NCI-H1417 (cell line): ENCODE data around the gene RPS2.

Experiments used
- DNase-seq, 3 experiments: peaks; one replicate each; lab custom pipeline; 2025; lab: John Stamatoyannopoulos, UW

Gene RPS2

DNA sequence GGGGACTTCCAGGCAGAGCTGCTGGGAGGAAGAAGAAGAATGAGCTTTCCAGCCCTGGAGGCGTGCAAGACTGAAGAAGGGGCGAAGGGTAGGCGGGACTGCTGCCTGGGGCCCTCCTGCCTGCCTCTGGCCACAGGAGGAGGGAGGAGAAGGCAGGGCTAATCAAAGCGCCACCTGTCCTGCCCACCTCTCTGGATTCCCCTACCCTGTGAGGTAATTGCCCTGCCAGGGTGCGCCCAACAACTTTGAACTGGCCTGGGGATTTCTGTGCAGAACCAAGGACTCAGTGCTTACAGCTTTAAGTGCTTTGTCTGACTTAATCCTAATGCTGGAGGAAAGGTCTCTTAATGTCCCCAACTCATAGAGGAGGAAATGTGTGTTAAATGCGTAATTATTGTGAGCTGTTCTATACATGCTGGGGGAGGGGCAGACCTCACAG lies 16.8 kb upstream of the RPS2 start, which contains the start of gene NOXO1:
Gene NOXO1 (minus strand): TSS at position 72 of the 439 bp plus-strand sequence. CDS start 290 bp downstream, outside the sequence.
- peak in 2 of 3 experiments; percentile 35 to 43 for DNase-seq

- no peak for DNase-seq
These were observed 16.1 kb upstream of the RPS2 start for GRCh38 chr16:1980770-1981087.

DNA sequence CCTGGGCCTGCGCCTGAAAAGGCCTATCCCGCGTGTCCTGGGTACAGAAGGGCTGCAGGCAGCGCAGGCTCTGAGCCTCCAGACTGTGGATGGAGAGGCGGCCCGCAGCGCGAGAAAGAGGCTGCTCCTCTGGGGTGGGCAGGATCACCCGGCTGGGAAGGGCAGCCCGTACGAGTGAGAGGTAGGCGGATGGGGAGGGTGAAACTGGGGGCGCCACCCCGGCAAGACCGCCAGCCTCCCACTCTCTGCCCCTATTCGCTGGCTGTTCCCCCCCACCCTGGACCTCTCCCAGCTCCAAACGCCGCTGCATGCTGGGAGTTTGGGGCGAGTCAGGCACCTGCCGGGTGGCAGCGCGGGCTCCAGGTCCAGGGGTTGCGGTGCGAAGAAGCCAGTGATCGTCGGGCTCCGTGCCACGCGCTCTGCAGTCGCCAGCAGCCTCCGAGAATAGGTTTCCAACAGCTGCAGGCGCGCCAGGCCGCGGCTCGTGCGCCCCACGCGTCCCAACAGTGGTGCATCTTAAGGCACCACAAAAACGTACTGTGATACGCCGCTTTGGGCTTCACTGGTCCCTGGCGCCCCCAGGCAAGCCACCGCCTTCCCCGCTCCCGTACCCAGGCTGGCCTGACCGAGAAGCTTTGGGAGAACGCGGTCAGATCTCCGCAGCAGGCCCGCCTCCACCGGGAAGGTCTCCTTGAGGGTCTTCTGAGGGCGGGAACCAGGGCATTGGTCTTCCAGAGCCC lies 15.6 kb upstream of the RPS2 start:
- peak in 2 of 3 experiments; percentile 25 to 34 for DNase-seq

GRCh38 chr16:1979271-1980029 lies 14.8 kb upstream of the RPS2 start:
- DNase-seq: peak; percentile 25 to 78 (median 36)

DNA sequence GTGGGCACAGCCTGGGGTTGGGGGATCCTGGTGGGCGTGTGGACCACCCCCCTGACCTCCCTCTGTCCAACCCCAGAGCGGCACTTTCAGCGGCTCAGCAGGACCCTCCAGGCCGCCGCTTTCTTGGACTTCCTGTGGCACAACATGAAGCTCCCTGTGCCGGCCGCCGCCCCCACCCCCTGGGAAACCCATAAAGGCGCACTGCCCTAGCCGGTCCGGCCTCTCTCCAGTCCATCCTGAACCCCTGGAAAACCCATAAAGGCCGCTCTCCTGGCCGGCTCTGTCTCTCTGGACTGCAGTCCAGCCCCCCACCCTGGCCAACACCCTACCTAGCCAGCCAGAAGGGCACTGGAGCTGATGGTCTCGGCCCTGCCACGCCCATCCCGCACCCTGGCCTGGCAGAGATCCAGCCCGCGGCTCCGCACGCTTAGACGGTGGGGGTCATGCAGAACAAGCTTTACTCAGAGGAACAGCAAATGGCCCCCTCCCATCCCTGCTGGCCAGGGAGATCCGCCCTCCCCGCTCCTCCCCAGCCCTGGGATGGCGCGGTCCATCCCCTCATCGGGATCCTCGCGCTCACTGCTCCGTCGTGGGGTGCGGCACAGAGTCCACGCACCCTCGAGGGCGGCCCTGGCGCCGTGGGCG lies 14.0 kb upstream of the RPS2 start:
- DNase-seq: no peak

DNA sequence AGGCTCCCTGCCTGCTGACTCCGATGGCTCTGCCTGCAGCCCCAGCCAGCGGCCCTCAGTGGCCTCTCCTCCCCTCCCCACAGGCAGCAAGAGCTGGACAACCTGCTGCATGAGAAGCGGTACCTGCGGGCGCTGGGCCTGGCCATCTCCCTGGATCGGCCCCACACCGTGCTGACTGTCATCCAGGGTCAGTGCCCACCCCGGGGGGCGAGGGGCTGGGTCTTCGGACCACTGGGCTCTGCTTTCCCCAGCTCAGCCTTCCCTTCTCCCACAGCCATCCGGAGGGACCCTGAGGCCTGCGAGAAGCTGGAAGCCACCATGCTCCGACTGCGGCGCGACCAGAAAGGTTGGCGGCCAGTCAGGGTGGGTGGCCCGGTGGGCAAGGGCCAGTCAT lies 13.2 kb upstream of the RPS2 start:
- DNase-seq: no peak

GRCh38 chr16:1976951-1977874 lies 12.6 kb upstream of the RPS2 start:
- DNase-seq: no peak

DNA sequence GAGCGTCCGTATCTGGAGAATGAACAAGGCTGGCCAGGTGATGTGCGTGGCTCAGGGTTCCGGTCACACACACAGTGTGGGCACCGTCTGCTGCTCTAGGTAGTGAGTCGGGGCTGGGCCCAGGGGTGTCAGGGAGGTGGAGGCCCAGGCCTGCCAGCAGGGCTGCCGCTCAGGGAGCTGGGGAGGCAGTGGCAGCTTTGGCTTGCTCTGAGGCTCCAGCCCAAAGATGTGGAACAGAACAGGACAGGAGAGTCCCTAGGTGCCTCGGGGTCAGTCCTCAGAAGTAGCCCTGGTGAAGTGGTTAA lies 11.5 kb upstream of the RPS2 start:
- DNase-seq: no peak

DNA sequence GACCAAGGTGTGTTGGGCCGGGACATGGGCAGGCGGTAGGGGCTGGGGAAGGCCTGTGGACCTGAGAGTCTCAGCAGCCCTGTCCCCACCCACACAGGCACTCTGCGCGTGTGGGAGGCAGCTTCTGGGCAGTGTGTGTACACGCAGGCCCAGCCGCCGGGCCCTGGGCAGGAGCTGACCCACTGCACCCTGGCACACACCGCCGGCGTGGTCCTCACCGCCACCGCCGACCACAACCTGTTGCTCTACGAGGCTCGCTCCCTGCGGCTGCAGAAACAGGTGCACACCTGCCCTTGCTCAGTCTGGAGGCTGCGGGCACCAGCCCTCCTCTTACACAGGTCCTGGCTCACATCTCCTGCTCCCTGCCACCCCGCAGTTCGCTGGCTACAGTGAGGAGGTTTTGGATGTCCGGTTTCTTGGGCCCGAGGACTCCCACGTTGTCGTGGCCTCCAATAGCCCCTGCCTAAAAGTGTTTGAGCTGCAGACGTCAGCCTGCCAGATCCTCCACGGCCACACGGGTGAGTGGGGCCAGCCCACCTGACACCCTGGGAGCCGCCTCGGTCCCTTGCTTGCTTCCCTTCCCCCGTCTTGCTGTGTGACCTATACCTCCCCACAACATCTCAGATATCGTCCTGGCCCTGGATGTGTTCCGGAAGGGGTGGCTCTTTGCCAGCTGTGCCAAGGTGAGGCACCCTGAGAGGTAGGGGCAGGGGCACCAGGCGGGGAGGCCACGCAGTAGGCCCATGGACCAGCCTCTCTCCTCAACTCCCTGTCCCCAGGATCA lies 11.0 kb upstream of the RPS2 start:
- no peak for DNase-seq

DNA sequence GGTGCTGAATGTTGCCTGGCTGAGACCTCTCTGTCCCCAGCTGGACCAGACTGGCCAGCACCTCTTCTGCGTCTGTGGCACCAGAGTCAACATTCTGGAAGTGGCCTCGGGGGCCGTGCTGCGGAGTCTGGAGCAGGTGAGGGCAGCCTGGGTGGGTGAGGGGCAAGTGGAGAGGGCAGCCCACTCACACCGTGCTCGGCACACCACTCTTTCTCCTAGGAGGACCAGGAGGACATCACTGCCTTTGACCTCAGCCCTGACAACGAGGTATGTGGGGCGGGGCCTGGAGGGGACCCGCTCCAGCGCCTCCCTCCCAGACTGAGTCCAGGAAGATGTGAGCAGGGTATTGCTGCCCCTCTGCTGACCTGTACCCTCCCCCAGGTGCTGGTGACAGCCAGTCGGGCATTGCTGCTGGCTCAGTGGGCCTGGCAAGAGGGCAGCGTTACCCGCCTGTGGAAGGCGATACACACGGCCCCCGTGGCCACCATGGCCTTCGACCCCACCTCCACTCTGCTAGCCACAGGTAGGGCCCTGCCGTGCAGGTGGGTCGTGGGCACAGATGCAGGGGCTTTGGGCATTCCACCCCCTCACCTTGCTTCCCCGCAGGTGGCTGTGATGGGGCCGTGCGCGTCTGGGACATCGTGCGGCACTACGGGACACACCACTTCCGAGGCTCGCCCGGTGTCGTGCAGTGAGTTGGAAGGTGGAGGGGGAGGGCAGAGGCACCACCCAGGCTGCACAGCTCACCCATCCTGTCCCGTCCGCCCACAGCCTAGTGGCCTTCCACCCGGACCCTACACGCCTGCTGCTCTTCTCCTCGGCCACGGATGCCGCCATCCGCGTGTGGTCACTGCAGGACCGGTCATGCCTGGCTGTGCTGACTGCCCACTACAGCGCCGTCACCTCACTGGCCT lies 9.8 kb upstream of the RPS2 start:
- DNase-seq: no peak

GRCh38 chr16:1973461-1974156 lies 9.0 kb upstream of the RPS2 start:
- DNase-seq: no peak

DNA sequence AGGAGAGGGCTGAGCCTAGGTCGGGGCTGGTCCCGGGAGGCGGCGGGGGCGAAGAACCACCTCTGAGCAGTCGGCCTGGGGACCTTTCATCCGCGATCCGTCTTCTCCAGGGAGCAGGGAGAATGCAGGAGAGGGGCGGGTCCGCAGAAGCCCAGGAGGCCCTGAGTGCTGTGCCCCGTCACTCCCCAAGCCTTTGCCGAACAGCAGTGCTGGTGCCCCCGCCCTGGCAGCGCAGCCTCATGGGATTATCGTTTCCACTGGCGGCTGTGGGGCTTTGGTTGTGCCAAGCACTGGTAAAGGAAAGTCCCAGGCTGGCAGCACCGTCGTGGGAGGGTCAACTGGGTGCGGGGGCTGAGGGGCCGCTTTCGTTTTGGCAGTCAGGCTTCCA lies 7.9 kb upstream of the RPS2 start:
- peak in 1 of 3 experiments; percentile 28 for DNase-seq

- DNase-seq: peak; percentile 94 to 99 (median 96)
These were observed 7.3 kb upstream of the RPS2 start, which contains the start of gene TBL3 for GRCh38 chr16:1971796-1972489. Gene TBL3 (plus strand): TSS chr16:1972053. CDS start chr16:1972165, 112 bp downstream.

- DNase-seq: no peak
These were observed 3.7 kb upstream of the RPS2 start for GRCh38 chr16:1968146-1968953.

GRCh38 chr16:1966460-1966859 lies 1.8 kb upstream of the RPS2 start, which contains the start of gene RNF151:
Gene RNF151 (plus strand): TSS chr16:1966856. CDS start chr16:1966882, 26 bp downstream.
- no peak for DNase-seq

DNA sequence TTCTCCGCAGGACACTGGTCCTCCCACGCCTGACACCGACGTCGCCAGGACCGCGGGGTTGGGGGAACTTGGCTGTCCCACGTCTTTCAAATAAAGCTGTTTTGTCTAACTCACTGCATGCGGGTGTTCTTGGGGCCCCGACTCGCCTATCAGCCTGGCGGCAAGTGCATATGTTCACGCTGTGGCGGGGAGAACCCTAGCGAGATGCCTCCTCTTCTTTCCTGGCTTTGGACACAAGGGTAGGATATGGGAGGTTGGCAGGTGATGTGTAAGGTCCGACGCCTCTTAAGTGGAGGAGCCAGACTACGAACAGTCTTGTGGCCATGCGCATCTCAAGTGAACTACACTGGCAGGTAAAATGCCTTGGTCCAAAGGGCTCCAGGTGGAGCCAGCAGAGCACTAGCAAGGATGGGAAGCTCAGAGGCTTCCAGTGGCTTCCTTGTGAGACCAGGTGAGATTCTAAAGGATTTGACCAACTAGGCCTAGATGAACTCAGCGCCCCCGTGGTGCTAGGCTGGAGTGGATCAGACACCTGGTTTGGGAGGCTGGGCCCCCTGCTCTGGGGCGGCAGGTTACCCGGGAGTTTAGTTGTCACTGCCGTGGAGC lies 873 bp upstream of the RPS2 start:
- DNase-seq: peak in 1 of 3 experiments; percentile 45

DNA sequence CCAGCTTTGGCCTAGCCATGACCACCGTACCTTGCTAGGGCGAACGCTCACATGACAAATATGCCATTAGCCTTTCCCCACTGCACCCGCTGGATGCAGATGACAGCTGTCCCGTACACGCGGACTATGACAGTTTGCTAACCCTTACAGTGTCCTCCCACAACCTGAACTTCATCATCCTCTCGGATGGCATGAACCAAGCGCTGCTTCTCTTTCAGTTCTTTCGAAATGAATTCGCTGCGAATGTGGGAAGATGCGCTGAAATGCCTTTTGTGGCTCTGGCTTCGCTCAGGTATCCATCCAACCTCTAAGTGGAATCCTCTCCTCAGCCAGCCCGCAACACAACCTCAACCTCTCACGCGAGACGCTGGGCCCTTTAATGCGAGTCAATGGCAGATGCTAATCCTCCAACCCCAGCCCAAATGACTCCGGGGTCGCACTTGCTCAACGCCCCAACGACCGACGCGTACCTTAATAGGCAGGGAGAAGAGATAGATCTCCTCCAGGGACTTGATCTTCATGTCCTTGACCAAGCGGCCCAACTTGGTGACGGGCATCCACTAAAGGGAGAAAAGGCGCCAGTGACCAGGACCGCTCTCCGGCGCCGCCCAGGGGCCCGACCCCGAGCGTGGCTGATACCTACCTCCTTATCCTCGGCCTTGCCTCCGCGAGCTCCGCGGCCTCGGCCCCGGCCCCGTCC lies 670 bp downstream of the RPS2 start:
- DNase-seq: peak in 2 of 3 experiments; percentile 55 to 76
